Subcutaneous abdominal adipose tissue (tissue), 5 donors: ENCODE data around the gene GJB1.
"Not testable (repeated sequence)": the region's sequence is repeated elsewhere in the genome, so short reads cannot be mapped to it uniquely, and the experiment has no call there.

Experiments
- H3K27ac ChIP-seq: one replicate; pipeline ENCODE4 v1.7.0; 2013; ENCODE audit warnings: low read depth, mild to moderate bottlenecking, inconsistent platforms, low read length, moderate library complexity
- H3K27me3 ChIP-seq, 5 donors: one replicate each; pipeline ENCODE4 v1.7.0; 2013; ENCODE audit warnings: low read length in 5 of 5, inconsistent platforms in 1 of 5; ENCODE audit not compliant: control insufficient read depth in 5 of 5, insufficient read depth in 4 of 5
- H3K36me3 ChIP-seq, 5 donors: one replicate each; pipeline ENCODE4 v1.7.0; 2013; ENCODE audit warnings: low read length in 5 of 5; ENCODE audit not compliant: control insufficient read depth in 5 of 5, insufficient read depth in 5 of 5
- H3K4me1 ChIP-seq, 5 donors: one replicate each; pipeline ENCODE4 v1.7.0; 2013; ENCODE audit warnings: low read length in 5 of 5, mild to moderate bottlenecking in 3 of 5, moderate library complexity in 1 of 5; ENCODE audit not compliant: control insufficient read depth in 5 of 5, insufficient read depth in 5 of 5
- H3K4me3 ChIP-seq, 5 donors: one replicate each; pipeline ENCODE4 v1.7.0; 2013; ENCODE audit warnings: low read length in 5 of 5, low read depth in 1 of 5
- H3K9ac ChIP-seq, 5 donors: one replicate each; pipeline ENCODE4 v1.7.0; 2013; ENCODE audit warnings: low read length in 5 of 5, mild to moderate bottlenecking in 4 of 5, moderate library complexity in 3 of 5
- H3K9me3 ChIP-seq, 5 donors: one replicate each; pipeline ENCODE4 v1.7.0; 2013; ENCODE audit warnings: low read length in 5 of 5; ENCODE audit not compliant: control insufficient read depth in 5 of 5
- donor health status: healthy.
- donor health status: healthy.
- donor health status: healthy.
- donor health status: healthy.
- donor health status: healthy.

Gene GJB1

DNA sequence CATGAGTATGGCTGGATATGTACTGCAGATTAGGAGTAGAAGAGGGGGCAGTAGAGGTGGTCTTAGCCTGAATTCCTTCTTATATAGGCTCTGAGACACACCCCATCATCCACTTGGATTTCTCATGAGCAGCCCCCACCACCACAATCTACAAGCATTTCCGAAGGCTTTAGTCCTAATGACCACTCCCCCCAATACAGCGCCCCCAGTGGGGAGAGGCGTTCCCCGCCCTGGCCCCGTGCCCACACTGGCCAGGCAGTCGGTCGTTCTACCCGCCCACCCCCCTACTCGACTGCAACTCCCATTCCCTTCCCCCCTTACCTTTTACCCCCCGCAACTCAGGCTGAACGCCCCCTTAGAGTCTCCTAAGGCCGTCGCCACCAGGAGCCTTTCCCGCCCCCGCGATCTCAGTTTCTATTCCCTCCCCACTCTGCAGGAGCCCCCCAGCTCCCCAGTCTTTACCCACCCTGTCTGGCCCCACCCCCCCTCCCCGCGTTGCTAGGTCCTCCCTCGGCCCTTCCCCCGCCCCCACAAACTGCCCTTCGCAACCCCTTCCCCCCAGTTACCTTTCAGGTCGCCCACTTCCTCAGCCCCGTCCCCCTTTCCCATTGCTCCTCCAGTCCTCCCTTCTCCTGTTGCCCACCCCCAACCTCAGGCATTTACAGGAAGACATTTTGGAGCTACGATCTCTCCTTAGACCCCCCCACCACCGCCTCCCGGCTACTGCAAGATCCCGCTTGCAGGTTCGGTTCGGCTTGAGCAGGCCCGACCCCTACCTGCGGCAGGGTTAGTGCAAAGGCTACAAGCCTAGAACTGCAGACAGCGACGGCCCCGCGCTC, 30.4 kb downstream of the GJB1 start:
- peak overlapping the region; percentile 62 for H3K27ac ChIP-seq
- H3K4me1 ChIP-seq = peaks cover 0 to 23% (median 9%) of the 10 kb centered on the region in 5 donors
- no peaks in the 10 kb centered on the region for H3K9me3 ChIP-seq
- H3K27me3 ChIP-seq = peaks cover 0 to 5% (median 4%) of the 10 kb centered on the region in 5 donors
- peak overlapping the region in 4 of 5 donors; percentile 64 to 77 (median 72) for H3K9ac ChIP-seq
- peak overlapping the region; percentile 81 to 87 (median 82) for H3K4me3 ChIP-seq
- H3K36me3 ChIP-seq = peaks cover 0 to 24% (median 20%) of the 10 kb centered on the region in 5 donors

DNA sequence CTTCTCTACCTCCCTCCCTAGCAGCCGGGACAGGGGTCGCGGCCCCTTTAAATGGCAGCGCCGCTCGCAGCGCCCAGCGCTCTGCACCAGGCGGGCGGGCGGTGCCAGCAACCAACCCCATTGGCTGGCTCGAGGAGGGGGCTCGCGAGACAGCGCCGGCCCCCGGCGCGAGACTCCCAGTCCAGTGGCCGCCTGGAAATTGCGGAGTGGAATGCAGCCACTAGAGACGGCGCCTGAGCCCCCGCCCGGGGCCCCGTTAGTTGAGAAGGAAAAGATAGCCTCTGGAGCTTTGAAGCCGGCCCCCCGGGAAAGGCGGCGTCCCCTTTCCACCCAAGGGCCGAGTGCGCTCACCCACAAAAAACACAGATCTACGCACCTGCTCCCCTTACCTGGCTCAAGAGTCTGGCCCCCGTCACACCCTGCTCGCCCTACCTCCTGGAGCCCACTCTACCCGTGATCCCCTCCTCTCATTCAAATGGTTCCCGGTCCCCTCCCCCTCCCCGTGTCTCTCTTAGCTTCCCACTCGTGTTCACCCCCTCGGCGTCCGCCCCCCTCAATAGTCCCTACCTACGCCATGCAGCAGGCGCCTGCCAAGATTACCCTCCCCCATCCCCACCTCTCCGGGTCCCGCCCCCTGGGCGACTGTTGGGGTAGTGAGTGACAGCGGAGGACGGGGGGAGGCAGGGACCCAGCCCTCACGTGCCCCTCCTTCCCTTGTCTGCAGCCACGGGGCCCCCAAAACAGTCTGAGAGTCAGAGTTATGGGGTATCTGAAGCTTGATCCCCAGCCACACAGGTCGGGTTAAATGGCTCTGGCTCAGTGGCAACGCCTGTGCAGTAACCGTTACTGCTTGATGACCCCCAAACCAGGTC, 31.3 kb downstream of the GJB1 start, which contains the start of gene ZMYM3:
ZMYM3 (minus strand) TSS at position 49 of the 872 bp plus-strand sequence. CDS start 885 bp downstream, outside the sequence.
- H3K9me3 ChIP-seq = no peaks in the 10 kb centered on the region
- H3K4me3 ChIP-seq = peak within 1 kb of the TSS; percentile 81 to 87 (median 82)
- H3K27me3 ChIP-seq = peaks cover 0 to 5% (median 4%) of the 10 kb centered on the region in 5 donors
- H3K27ac ChIP-seq = peak within 1 kb of the TSS; percentile 62
- H3K9ac ChIP-seq = peak within 1 kb of the TSS in 4 of 5 donors; percentile 64 to 77 (median 72)
- peaks cover 0 to 16% (median 13%) of the 10 kb centered on the region in 5 donors for H3K36me3 ChIP-seq
- H3K4me1 ChIP-seq = peaks cover 0 to 23% (median 9%) of the 10 kb centered on the region in 5 donors

DNA sequence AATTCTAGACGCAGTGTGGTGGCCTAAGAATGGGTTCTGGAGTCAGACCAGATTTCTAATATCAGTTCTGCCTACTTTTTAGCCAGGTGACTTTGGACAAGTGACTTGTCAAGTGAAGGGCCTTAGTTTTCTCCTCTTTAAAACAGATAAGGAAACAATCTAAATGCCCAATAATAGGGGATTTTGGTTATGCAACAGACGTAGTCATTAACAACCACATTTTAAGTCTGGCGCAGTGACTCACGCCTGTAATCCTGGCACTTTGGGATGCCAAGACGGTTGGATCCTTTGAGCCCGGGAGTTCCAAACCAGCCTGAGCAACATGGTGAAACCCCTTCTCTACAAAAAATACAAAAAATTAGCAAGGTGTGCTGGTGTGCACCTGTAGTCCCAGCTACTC, 33.0 kb downstream of the GJB1 start:
- Histone ChIP-seq H3K4me3 (no peak overlapping the region), H3K36me3 (no peaks in the 10 kb centered on the region), H3K4me1 (peaks cover 0 to 23% (median 9%) of the 10 kb centered on the region in 5 donors), H3K27me3 (peaks cover 0 to 5% (median 4%) of the 10 kb centered on the region in 5 donors), H3K9me3 (no peaks in the 10 kb centered on the region), H3K27ac (no peak overlapping the region), H3K9ac (no peak overlapping the region)

DNA sequence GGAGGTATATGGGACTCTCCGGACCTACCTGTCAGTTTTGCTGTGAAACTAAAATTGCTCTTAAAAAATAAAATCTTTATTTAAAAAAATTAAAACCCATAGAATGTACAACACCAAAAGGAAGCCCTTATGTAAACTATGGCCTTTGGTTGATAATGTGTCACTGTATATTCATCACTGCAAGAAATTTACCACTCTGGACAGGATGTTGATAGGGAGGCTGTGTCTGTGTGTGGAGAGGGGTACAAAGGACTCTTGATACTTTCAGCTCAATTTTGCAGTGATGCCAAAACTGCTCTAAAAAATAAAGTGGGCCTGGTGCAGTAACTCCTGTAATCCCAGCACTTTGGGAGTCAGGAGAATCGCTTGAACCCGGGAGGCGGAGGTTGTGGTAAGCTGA, 33.8 kb downstream of the GJB1 start:
- Histone ChIP-seq H3K9me3 (no peaks in the 10 kb centered on the region), H3K27ac (no peak overlapping the region), H3K36me3 (no peaks in the 10 kb centered on the region), H3K27me3 (peaks cover 0 to 5% (median 4%) of the 10 kb centered on the region in 5 donors), H3K9ac (no peak overlapping the region), H3K4me3 (no peak overlapping the region), H3K4me1 (peaks cover 0 to 22% (median 9%) of the 10 kb centered on the region in 5 donors)

DNA sequence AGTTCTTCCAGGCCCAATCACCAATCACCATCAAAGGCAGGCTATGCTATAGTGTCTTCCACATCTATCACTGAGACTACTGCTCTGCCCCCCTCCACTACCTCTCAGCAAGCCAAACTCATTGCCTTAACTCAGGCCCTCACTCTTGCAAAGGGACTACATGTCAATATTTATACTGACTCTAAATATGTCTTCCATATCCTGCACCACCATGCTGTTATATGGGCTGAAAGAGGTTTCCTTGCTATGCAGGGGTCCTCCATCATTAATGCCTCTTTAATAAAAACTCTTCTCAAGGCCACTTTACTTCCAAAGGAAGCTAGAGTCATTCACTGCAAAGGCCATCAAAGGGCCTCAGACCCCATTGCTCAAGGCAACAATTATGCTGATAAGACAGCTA, 45.6 kb downstream of the GJB1 start:
- not testable (repeated sequence) for H3K4me1 ChIP-seq, H3K4me3 ChIP-seq, H3K27me3 ChIP-seq, H3K36me3 ChIP-seq, H3K9ac ChIP-seq, H3K27ac ChIP-seq
- H3K9me3 ChIP-seq = peaks cover 0 to 17% (median 5%) of the 10 kb centered on the region in 5 donors

DNA sequence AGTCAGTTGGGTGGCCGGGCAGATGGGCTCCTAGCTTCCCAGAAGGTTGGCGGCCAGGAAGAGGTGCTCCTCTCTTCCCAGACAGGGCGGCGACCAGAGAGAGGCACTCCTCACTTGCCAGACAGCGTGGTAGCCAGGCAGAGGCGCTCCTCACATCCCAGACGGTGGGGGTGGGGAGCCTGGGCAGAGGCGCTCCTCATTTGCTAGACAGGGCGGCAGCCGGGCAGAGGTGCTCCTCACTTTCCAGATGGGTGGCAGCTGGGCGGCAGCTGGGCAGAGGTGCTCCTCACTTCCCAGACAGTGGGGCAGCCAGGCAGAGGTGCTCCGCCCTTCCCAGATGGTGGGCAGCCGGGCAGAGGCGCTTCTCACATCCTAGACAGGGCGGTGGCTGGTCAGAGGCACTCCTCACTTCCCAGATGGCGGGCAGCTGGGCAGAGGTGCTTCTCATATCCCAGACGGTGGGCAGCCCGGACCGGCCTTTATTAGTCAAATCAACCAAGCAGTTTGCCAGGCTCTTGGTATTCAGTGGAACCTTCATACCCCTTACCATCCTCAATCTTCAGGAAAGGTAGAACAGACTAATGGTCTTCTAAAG, 46.9 kb downstream of the GJB1 start:
- no peak overlapping the region for H3K27ac ChIP-seq
- no peaks in the 10 kb centered on the region for H3K4me1 ChIP-seq
- H3K36me3 ChIP-seq = no peaks in the 10 kb centered on the region
- no peaks in the 10 kb centered on the region for H3K27me3 ChIP-seq
- H3K9ac ChIP-seq = no peak overlapping the region
- no peak overlapping the region for H3K4me3 ChIP-seq
- H3K9me3 ChIP-seq = peaks cover 0 to 17% (median 5%) of the 10 kb centered on the region in 5 donors

DNA sequence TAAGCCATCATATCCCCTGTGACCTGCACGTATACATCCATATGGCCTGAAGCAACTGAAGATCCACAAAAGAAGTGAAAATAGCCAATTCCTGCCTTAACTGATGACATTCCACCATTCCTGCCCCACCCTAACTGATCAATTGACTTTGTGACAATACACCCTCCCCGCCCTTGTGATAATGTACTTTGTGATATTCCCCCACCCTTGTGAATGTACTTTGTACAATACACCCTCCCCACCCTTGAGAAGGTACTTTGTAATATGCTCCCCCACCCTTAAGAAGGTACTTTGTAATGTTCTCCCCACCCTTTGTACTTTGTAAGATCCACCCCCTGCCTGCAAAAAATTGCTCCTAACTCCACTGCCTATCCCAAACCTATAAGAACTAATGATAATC, 49.3 kb downstream of the GJB1 start:
- not testable (repeated sequence) for H3K9ac ChIP-seq, H3K27ac ChIP-seq, H3K4me3 ChIP-seq, H3K36me3 ChIP-seq, H3K4me1 ChIP-seq, H3K27me3 ChIP-seq
- peaks cover 0 to 17% (median 5%) of the 10 kb centered on the region in 5 donors for H3K9me3 ChIP-seq
